GM18858 (cell line): ENCODE data around the gene PLA2G2A.

Experiments used
- ATAC-seq: cut with Tn5 transposase; IDR thresholded peaks from one replicate; pipeline ENCODE4 v1.9.1; 2021; ENCODE audit not compliant: unreplicated experiment

PLA2G2A gene

GRCh38 chr1:19974822-19975416, 4.5 kb downstream of the PLA2G2A start:
- no peak for ATAC-seq

GRCh38 chr1:19973616-19974015, 5.8 kb downstream of the PLA2G2A start:
- ATAC-seq: no peak

GRCh38 chr1:19971664-19972063, 7.8 kb downstream of the PLA2G2A start:
- no peak for ATAC-seq

GRCh38 chr1:19969898-19970660, 9.3 kb downstream of the PLA2G2A start:
- no peak for ATAC-seq

GRCh38 chr1:19967808-19968207, 11.6 kb downstream of the PLA2G2A start:
- ATAC-seq: no peak

- no peak for ATAC-seq
Observed at GRCh38 chr1:19964542-19964941, 14.9 kb downstream of the PLA2G2A start.

- ATAC-seq: no peak
Observed at GRCh38 chr1:19963636-19964035, 15.8 kb downstream of the PLA2G2A start.

- ATAC-seq: no peak
Observed at GRCh38 chr1:19960591-19960990, 18.8 kb downstream of the PLA2G2A start.

- ATAC-seq: no peak
Observed at GRCh38 chr1:19957779-19958178, 21.6 kb downstream of the PLA2G2A start.

- no peak for ATAC-seq
Observed at GRCh38 chr1:19955534-19956170, 23.8 kb downstream of the PLA2G2A start.

GRCh38 chr1:19954059-19954458, 25.4 kb downstream of the PLA2G2A start:
- no peak for ATAC-seq

GRCh38 chr1:19949016-19949415, 30.4 kb downstream of the PLA2G2A start:
- no peak for ATAC-seq

GRCh38 chr1:19946971-19947370, 32.4 kb downstream of the PLA2G2A start:
- no peak for ATAC-seq

GRCh38 chr1:19946331-19946751, 33.1 kb downstream of the PLA2G2A start:
- ATAC-seq: no peak

GRCh38 chr1:19945914-19946313, 33.5 kb downstream of the PLA2G2A start:
- ATAC-seq: no peak

GRCh38 chr1:19942657-19943056, 36.8 kb downstream of the PLA2G2A start:
- ATAC-seq: no peak

- ATAC-seq: no peak
Observed at GRCh38 chr1:19942088-19942487, 37.3 kb downstream of the PLA2G2A start.

- ATAC-seq: no peak
Observed at GRCh38 chr1:19941206-19941568, 38.2 kb downstream of the PLA2G2A start.

GRCh38 chr1:19940486-19941205, 38.8 kb downstream of the PLA2G2A start:
- no peak for ATAC-seq

GRCh38 chr1:19938472-19938871, 40.9 kb downstream of the PLA2G2A start:
- no peak for ATAC-seq

GRCh38 chr1:19936061-19936750, 43.2 kb downstream of the PLA2G2A start:
- no peak for ATAC-seq
